ENCODE results near the gene DUSP22.

Gene DUSP22

DNA sequence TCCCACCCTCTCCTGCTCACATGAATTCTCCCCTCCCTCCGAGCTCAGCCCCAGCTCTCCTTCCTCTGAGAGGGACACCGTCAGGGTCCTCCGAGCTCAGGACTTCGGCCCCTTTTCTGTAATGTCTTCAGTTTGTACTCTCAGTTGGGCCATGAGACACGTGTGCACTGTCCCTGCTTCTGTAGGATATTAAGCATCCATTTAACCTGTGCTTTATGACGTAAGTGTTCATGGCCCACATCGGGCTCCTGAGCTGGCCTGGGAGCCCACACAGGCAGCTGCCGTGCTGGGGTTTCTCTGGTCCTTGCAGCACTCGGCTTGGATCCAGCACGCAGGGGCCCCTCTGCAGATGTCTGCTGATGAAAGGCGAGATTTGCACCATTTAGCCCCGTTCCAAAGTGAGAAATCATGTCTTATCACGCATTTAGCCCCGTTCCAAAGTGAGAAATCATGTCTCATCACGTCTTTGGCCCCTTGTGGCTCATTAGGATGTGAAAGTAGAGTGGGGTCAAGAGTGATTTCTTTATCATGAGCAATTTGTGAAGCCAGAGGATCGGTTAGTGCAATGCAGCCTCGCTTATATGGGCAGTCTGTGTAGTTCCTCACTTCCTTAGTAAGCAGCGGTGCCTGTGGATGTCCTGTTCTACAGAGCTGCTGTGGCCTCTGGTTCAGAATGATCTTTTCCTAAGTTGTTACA lies 25.3 kb downstream of the DUSP22 start:
- DNase-seq (no peak), ATAC-seq (ENCODE audit: insufficient read depth, low read depth) (no peak; the same call in 2 of the 3 replicates)
- Histone ChIP-seq H3K4me2 (ENCODE audit: insufficient read depth, low read length) (no peak overlapping the region), H3K79me2 (ENCODE audit: insufficient read depth, low read length) (no peaks in the 10 kb centered on the region), H3K27me3 (ENCODE audit: insufficient read depth, low read length, poor library complexity) (no peaks in the 10 kb centered on the region), H3K9ac (ENCODE audit: low read depth, low read length) (no peak overlapping the region), H4K20me1 (ENCODE audit: insufficient read depth, low read length) (0 out of 2 replicates have a peak, but pooled peaks cover 5% of the 10 kb centered on the region), H3K4me1 (ENCODE audit: insufficient read depth, low read length) (no peaks in the 10 kb centered on the region), H3K27ac (ENCODE audit: low read length) (no peak overlapping the region), H3K9me3 (ENCODE audit: insufficient read depth, low read length, severe bottlenecking) (no peaks in the 10 kb centered on the region), H2AFZ (ENCODE audit: low read depth, low read length) (no peak overlapping the region), H3K36me3 (ENCODE audit: insufficient read depth, low read length) (no peaks in the 10 kb centered on the region), H3K4me3 (ENCODE audit: low read depth in 1 of 2, low read length in 2 of 2) (no peak overlapping the region)
- TF ChIP-seq, protein P1, sequence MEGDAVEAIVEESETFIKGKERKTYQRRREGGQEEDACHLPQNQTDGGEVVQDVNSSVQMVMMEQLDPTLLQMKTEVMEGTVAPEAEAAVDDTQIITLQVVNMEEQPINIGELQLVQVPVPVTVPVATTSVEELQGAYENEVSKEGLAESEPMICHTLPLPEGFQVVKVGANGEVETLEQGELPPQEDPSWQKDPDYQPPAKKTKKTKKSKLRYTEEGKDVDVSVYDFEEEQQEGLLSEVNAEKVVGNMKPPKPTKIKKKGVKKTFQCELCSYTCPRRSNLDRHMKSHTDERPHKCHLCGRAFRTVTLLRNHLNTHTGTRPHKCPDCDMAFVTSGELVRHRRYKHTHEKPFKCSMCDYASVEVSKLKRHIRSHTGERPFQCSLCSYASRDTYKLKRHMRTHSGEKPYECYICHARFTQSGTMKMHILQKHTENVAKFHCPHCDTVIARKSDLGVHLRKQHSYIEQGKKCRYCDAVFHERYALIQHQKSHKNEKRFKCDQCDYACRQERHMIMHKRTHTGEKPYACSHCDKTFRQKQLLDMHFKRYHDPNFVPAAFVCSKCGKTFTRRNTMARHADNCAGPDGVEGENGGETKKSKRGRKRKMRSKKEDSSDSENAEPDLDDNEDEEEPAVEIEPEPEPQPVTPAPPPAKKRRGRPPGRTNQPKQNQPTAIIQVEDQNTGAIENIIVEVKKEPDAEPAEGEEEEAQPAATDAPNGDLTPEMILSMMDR (IDR thresholded peaks at IDR 0.05; ENCODE audit: borderline replicate concordance, extremely low read depth, low read length, poor library complexity, severe bottlenecking) = no peak
- no peak for TF ChIP-seq EZH2 (IDR thresholded peaks at IDR 0.05; ENCODE audit: borderline replicate concordance, low read depth, low read length, severe bottlenecking)

DNA sequence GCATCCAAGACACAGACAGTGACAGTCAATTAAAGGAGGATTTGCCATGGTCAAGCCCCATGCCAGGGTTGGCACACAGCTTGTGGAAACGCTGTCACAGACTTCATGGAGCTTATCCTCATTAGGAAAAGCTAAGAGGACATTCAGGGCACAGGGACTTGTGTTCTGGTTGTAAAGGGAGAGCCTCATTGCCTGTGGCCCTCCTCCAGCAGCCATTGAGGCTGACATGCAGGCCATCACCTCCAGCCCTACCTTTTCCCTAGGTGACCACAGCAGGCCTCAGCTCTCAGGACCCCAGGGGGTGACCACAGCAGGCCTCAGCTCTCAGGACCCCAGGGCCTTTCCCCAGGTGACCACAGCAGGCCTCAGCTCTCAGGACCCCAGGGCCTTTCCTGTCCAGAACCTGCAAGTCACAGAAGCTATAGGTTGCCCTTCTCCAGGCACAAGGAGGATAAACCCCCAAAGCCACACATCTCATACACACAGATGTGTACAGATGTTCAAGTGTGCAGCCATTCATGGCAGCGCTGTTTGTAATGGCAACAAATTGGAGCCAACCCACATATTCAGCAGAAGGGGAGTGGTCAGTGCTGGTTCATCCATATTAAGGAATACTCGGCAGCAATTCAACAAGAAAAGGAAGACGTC lies 26.1 kb downstream of the DUSP22 start:
- no peaks in the 10 kb centered on the region for H3K9me3 ChIP-seq (ENCODE audit: insufficient read depth, low read length, severe bottlenecking)
- no peaks in the 10 kb centered on the region for H3K27me3 ChIP-seq (ENCODE audit: insufficient read depth, low read length, poor library complexity)
- no peak for TF ChIP-seq EZH2 (IDR thresholded peaks at IDR 0.05; ENCODE audit: borderline replicate concordance, low read depth, low read length, severe bottlenecking)
- TF ChIP-seq, protein P1 (IDR thresholded peaks at IDR 0.05; ENCODE audit: borderline replicate concordance, extremely low read depth, low read length, poor library complexity, severe bottlenecking) = no peak
- no peak overlapping the region for H3K9ac ChIP-seq (ENCODE audit: low read depth, low read length)
- H3K4me1 ChIP-seq (ENCODE audit: insufficient read depth, low read length) = no peaks in the 10 kb centered on the region
- H2AFZ ChIP-seq (ENCODE audit: low read depth, low read length) = no peak overlapping the region
- ATAC-seq (ENCODE audit: insufficient read depth, low read depth) (no peak), DNase-seq (no peak)
- H4K20me1 ChIP-seq (ENCODE audit: insufficient read depth, low read length) = 0 out of 2 replicates have a peak, but pooled peaks cover 5% of the 10 kb centered on the region
- H3K4me2 ChIP-seq (ENCODE audit: insufficient read depth, low read length) = no peak overlapping the region
- H3K79me2 ChIP-seq (ENCODE audit: insufficient read depth, low read length) = no peaks in the 10 kb centered on the region
- H3K4me3 ChIP-seq (ENCODE audit: low read depth in 1 of 2, low read length in 2 of 2) = no peak overlapping the region
- H3K36me3 ChIP-seq (ENCODE audit: insufficient read depth, low read length) = no peaks in the 10 kb centered on the region
- H3K27ac ChIP-seq (ENCODE audit: low read length) = no peak overlapping the region

DNA sequence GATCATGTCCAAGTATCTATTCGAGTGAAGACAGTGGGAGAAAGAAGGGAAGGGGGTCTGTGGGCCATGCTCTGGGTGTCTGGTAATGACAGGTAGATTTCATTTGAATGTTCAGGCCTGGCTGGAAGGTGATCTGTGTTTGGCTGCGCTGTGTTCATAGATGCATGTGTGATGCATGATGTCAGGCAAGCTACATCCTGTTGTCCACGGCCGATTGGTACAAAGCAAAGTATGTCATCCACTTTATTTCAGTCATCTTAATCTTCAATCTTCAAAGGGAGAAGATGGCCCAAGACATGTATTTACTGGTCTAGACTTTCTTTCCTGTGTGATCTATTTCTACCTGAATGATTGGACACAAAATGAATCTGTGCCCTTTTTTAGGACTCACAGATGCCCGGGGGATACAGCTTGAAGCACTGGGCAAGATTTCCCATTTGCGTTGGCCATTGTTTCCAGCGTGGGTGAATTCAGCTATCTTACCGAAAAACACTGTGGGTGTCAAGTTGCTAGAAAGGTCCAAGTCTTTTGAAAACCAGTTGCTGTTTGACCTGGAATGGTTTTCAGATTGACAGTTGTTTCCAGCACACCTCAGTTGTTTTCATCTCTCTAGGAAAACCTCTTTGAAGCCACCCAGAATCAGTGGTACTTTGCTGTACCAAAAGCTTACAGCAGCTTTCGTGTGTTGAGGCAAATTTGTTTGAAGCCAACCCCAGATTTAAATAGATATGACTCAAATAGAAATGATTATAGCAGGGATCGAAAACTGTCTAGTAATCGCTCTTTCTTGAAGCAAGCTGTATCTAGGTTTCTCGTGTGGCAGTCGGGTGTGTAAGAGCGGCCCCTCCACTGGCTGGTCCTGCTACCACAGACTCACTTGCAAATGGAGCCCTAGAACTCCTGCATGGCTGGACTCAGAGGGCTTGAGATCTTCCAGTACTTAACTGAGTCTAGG lies 27.2 kb downstream of the DUSP22 start:
- ATAC-seq (ENCODE audit: insufficient read depth, low read depth) (no peak), DNase-seq (no peak)
- H3K9ac ChIP-seq (ENCODE audit: low read depth, low read length) = no peak overlapping the region
- H3K27ac ChIP-seq (ENCODE audit: low read length) = no peak overlapping the region
- no peak overlapping the region for H3K4me3 ChIP-seq (ENCODE audit: low read depth in 1 of 2, low read length in 2 of 2)
- H3K27me3 ChIP-seq (ENCODE audit: insufficient read depth, low read length, poor library complexity) = no peaks in the 10 kb centered on the region
- H4K20me1 ChIP-seq (ENCODE audit: insufficient read depth, low read length) = 0 out of 2 replicates have a peak, but pooled peaks cover 5% of the 10 kb centered on the region
- no peak overlapping the region for H2AFZ ChIP-seq (ENCODE audit: low read depth, low read length)
- no peaks in the 10 kb centered on the region for H3K4me1 ChIP-seq (ENCODE audit: insufficient read depth, low read length)
- no peaks in the 10 kb centered on the region for H3K36me3 ChIP-seq (ENCODE audit: insufficient read depth, low read length)
- TF ChIP-seq, protein P1 (IDR thresholded peaks at IDR 0.05; ENCODE audit: borderline replicate concordance, extremely low read depth, low read length, poor library complexity, severe bottlenecking) = no peak
- no peak for TF ChIP-seq EZH2 (IDR thresholded peaks at IDR 0.05; ENCODE audit: borderline replicate concordance, low read depth, low read length, severe bottlenecking)
- no peak overlapping the region for H3K4me2 ChIP-seq (ENCODE audit: insufficient read depth, low read length)
- H3K9me3 ChIP-seq (ENCODE audit: insufficient read depth, low read length, severe bottlenecking) = no peaks in the 10 kb centered on the region
- no peaks in the 10 kb centered on the region for H3K79me2 ChIP-seq (ENCODE audit: insufficient read depth, low read length)

Measured in DND-41 (cell line).